Psoas muscle (tissue), 8 donors: ENCODE measurements around the gene HMGB3. TPM values are rescaled to one million over a fixed set of nuclear protein-coding genes. Genes with fewer than 3 reads are reported as not detected.

ENCODE experiments used
- ATAC-seq, 4 donors: fragments of 200-7000 bp; cut with Tn5 transposase; one replicate each; pipeline ENCODE4 v1.9.1; 2020; ENCODE audit warnings: moderate library complexity in 3 of 4, mild to moderate bottlenecking in 2 of 4
- DNase-seq, 2 donors: peaks; one replicate each; pipeline ENCODE4 v3.0.0-alpha.2; 2020
- H3K27ac ChIP-seq: fragments of 200-600 bp; one replicate; pipeline ENCODE4 v1.8.0; 2022
- H3K27me3 ChIP-seq, 3 donors: fragments of 200-600 bp in 1 of 3; one replicate each; pipeline versions ENCODE4 v1.6.1 to v1.8.0; 2013 to 2022; ENCODE audit warnings: low read length in 2 of 3, mild to moderate bottlenecking in 2 of 3, moderate library complexity in 1 of 3; ENCODE audit not compliant: insufficient read depth in 3 of 3
- H3K36me3 ChIP-seq, 2 donors: fragments of 200-600 bp in 1 of 2; one replicate each; pipeline versions ENCODE4 v1.6.1 to v1.8.0; 2013 to 2022; ENCODE audit warnings: low read depth in 1 of 2, mild to moderate bottlenecking in 1 of 2, moderate library complexity in 1 of 2; ENCODE audit not compliant: insufficient read depth in 1 of 2
- H3K4me1 ChIP-seq: fragments of 200-600 bp; one replicate; pipeline ENCODE4 v1.8.0; 2022
- H3K4me3 ChIP-seq: fragments of 200-600 bp; one replicate; pipeline ENCODE4 v1.8.0; 2022; ENCODE audit warnings: mild to moderate bottlenecking
- H3K9me3 ChIP-seq: fragments of 200-600 bp; one replicate; pipeline ENCODE4 v1.8.0; 2022
- CTCF ChIP-seq: fragments of 200-600 bp; IDR thresholded peaks from one replicate; pipeline ENCODE4 v1.8.0; 2022; ENCODE audit warnings: antibody characterized with exemption
- WGBS, 3 donors: extraction: QIAGEN DNeasy Blood & Tissue Kit; methylation state at CpG; one replicate each; pipeline versions ENCODE4 v1.1.6 to v1.1.7; 2013; 5-methylcytosine and 5-hydroxymethylcytosine counted together
- intact Hi-C, 2 donors: fragments of 100-400 bp; cut with DNase I; formaldehyde crosslinking; loops; one replicate each; pipeline versions ENCODE4 v1.11.0 to v1.14.2; 2022
- polyA plus RNA-seq, 3 donors: library from polyadenylated mRNA; stranded (reverse); fragments of 200-250 nt; gene quantifications; one replicate each; pipeline ENCODE4 v1.2.3, GENCODE V29; 2013
- total RNA-seq, 4 donors: library from RNA; stranded (reverse); fragmentation: NEBNext Ultra II Directional in 2 of 4; extraction: Animal tissue kit (Norgen Biotek cat#: 25700) in 2 of 4; gene quantifications; one replicate each; pipeline versions ENCODE4 v1.2.1 to v1.2.4, GENCODE V29; 2021 to 2023
- donor health status: healthy with polysubstance abuse.
- donor health status: DM: no; HTN: no; CAD: no; lungs with moderate emphysema.
- donor health status: Bipolar disorder and iron deficiency.
- donor health status: healthy.
- donor health status: DM: yes; HTN: yes; CAD: no.
- donor health status: DM: no; HTN: no; CAD: no.
- donor health status: DM: no; HTN: no; CAD: no.
- donor health status: DM: yes; HTN: yes; CAD: no.

The HMGB3 gene
- total and polyA plus RNA-seq, 7 donors: 14.1 to 108 (median 36.6) TPM

- no peak for TF ChIP-seq CTCF
- no peak overlapping the region for H3K27ac ChIP-seq
- H3K36me3 ChIP-seq: no peaks in the 10 kb centered on the region
- ATAC-seq: no peak
- no peak overlapping the region for H3K4me3 ChIP-seq
- no peaks in the 10 kb centered on the region for H3K4me1 ChIP-seq
- intact Hi-C loops: no loop called here
- H3K27me3 ChIP-seq: peaks cover 0 to 4% (median 0%) of the 10 kb centered on the region in 3 donors
- H3K9me3 ChIP-seq: no peaks in the 10 kb centered on the region
- no peak for DNase-seq
- WGBS, 3 donors: 75 to 83% (median 81%) methylated on average over 16 to 17 of the region's 17 CpGs
These were observed 14.0 kb upstream of the HMGB3 start for GRCh38 chrX:150968862-150969720.

GRCh38 chrX:150972450-150972849 is 10.7 kb upstream of the HMGB3 start:
- no peak for TF ChIP-seq CTCF
- ATAC-seq (no peak), DNase-seq (no peak)
- Histone ChIP-seq H3K4me1 (no peaks in the 10 kb centered on the region), H3K4me3 (no peak overlapping the region), H3K27me3 (no peaks in the 10 kb centered on the region), H3K9me3 (no peaks in the 10 kb centered on the region), H3K27ac (no peak overlapping the region), H3K36me3 (no peaks in the 10 kb centered on the region)
- intact Hi-C loops: no loop called here
- 59 to 64% (median 61%) methylated on average over 1 to 2 of the region's 2 CpGs for WGBS, 3 donors

GRCh38 chrX:150975655-150976390 is 7.3 kb upstream of the HMGB3 start:
- Histone ChIP-seq H3K27me3 (no peaks in the 10 kb centered on the region), H3K4me3 (no peak overlapping the region), H3K27ac (no peak overlapping the region), H3K36me3 (no peaks in the 10 kb centered on the region), H3K9me3 (no peaks in the 10 kb centered on the region), H3K4me1 (no peaks in the 10 kb centered on the region)
- ATAC-seq (no peak), DNase-seq (no peak)
- whole genome bisulfite sequencing, 3 donors: 47 to 59% (median 51%) methylated on average over 32 to 33 of the region's 33 CpGs
- TF ChIP-seq CTCF: no peak
- intact Hi-C loops: no loop called here

GRCh38 chrX:150977411-150978162 is 5.5 kb upstream of the HMGB3 start:
- Histone ChIP-seq H3K36me3 (no peaks in the 10 kb centered on the region), H3K9me3 (no peaks in the 10 kb centered on the region), H3K4me1 (no peaks in the 10 kb centered on the region), H3K27ac (no peak overlapping the region), H3K4me3 (no peak overlapping the region), H3K27me3 (no peaks in the 10 kb centered on the region)
- ATAC-seq: no peak
- intact Hi-C loops: no loop called here
- no peak for TF ChIP-seq CTCF
- no peak for DNase-seq
- 83 to 90% (median 89%) methylated on average over 22 to 25 of the region's 25 CpGs for WGBS, 3 donors
